K562 (cell line): ENCODE data around the gene ALG14. TPM values are rescaled to one million over a fixed set of nuclear protein-coding genes. Genes with fewer than 3 reads are reported as not detected.

Experiments used
- ATAC-seq: fragments of 200-7000 bp; cut with Tn5 transposase; 3 replicates; pipeline ENCODE4 v1.9.1; 2020; ENCODE audit warnings: moderate library complexity
- BruUV-seq: library from RNA; stranded (reverse); fragments of 400-500 nt; replicated peaks from 2 replicates; lab custom pipeline; 2021; lab: Mats Ljungman, UMichigan
- CTCF ChIA-PET: fragments of 300-600 bp; formaldehyde crosslinking; extraction: SDS; loops from one replicate; lab custom pipeline; 2021; ENCODE audit warnings: low intra/inter-chr PET ratio; lab: Yijun Ruan, JAX
- POLR2A ChIA-PET: fragments of 300-600, 350-650 bp; sonication (Branson Sonifier 250); formaldehyde crosslinking; extraction: SDS; loops from one replicate; lab custom pipeline; 2021; ENCODE audit warnings: antibody characterized with exemption, inconsistent platforms; lab: Yijun Ruan, JAX
- DNase-seq, 4 experiments: peaks; one replicate each; pipeline versions ENCODE4 v3.0.0 to v3.0.0-alpha.2; 2011 to 2018; ENCODE audit warnings: low spot score in 3 of 4, mixed read lengths in 3 of 4; ENCODE audit errors: extremely low read depth in 1 of 4
- FAIRE-seq: peaks from 2 replicates; lab custom pipeline; 2011; peaks lifted over from hg19 to GRCh38; lab: Jason Lieb, UNC
- H2AFZ ChIP-seq: 2 replicates; pipeline ENCODE4 v1.6.0; 2011; ENCODE audit warnings: low read depth, low read length, control low read depth, inconsistent platforms
- H3K27ac ChIP-seq: fragments of 200-600 bp; 3 replicates; pipeline ENCODE4 v1.8.0; 2011; ENCODE audit warnings: low read depth, mild to moderate bottlenecking, control low read depth, inconsistent platforms, low read length, moderate library complexity, mixed read lengths; ENCODE audit errors: extremely low read depth
- H3K27me3 ChIP-seq, 2 experiments: fragments of 300-600 bp in 1 of 2; 2 replicates in 1 of 2; 3 replicates in 1 of 2; pipeline versions ENCODE4 v1.6.0 to v1.8.0; 2011; ENCODE audit warnings: inconsistent platforms in 2 of 2, low read length in 2 of 2, mild to moderate bottlenecking in 1 of 2, mixed read lengths in 1 of 2, moderate library complexity in 1 of 2; ENCODE audit not compliant: control insufficient read depth in 2 of 2, insufficient read depth in 2 of 2
- H3K36me3 ChIP-seq: fragments of 300-600 bp; 3 replicates; pipeline ENCODE4 v1.8.0; 2011; ENCODE audit warnings: mild to moderate bottlenecking, low read length, inconsistent platforms; ENCODE audit not compliant: control insufficient read depth, insufficient read depth
- H3K4me1 ChIP-seq, 2 experiments: fragments of 200-600 bp in 1 of 2; replicated peaks in 1 of 2; 2 replicates in 1 of 2; 3 replicates in 1 of 2; pipeline versions ENCODE4 v1.5.1 to v1.8.0; 2011; ENCODE audit warnings: inconsistent platforms in 2 of 2, low read length in 2 of 2, mild to moderate bottlenecking in 1 of 2, mixed read lengths in 1 of 2, moderate library complexity in 1 of 2; ENCODE audit not compliant: control insufficient read depth in 2 of 2, insufficient read depth in 2 of 2
- H3K4me2 ChIP-seq: 2 replicates; pipeline ENCODE4 v1.6.1; 2011; ENCODE audit warnings: low read length, control low read depth, inconsistent platforms, mixed read lengths; ENCODE audit not compliant: insufficient read depth
- H3K4me3 ChIP-seq: fragments of 200-600 bp; sonication (generic), shearing (Covaris generic); 2 replicates; pipeline ENCODE4 v1.5.1; 2016; ENCODE audit warnings: control low read depth, inconsistent platforms
- H3K79me2 ChIP-seq: fragments of 200-600 bp; 3 replicates; pipeline ENCODE4 v1.8.0; 2011; ENCODE audit warnings: low read length, inconsistent platforms; ENCODE audit not compliant: control insufficient read depth, insufficient read depth
- H3K9ac ChIP-seq, 2 experiments: 2 replicates each; pipeline versions ENCODE4 v1.6.0 to v1.6.1; 2011; ENCODE audit warnings: low read depth in 2 of 2, low read length in 2 of 2, control low read depth in 1 of 2, inconsistent platforms in 1 of 2, mild to moderate bottlenecking in 1 of 2, mixed read lengths in 1 of 2; ENCODE audit not compliant: insufficient read depth in 1 of 2
- H3K9me1 ChIP-seq: one replicate; pipeline ENCODE4 v1.6.0; 2011; ENCODE audit warnings: inconsistent platforms, mild to moderate bottlenecking, low read length, moderate library complexity; ENCODE audit not compliant: control insufficient read depth, insufficient read depth
- H3K9me3 ChIP-seq: replicated peaks from 2 replicates; pipeline ENCODE4 v1.5.1; 2011; ENCODE audit warnings: low read depth, low read length, inconsistent platforms; ENCODE audit not compliant: control insufficient read depth, insufficient read depth
- H4K20me1 ChIP-seq: replicated peaks from 2 replicates; pipeline ENCODE4 v1.6.1; 2011; ENCODE audit warnings: low read length, inconsistent platforms, mixed read lengths; ENCODE audit not compliant: control insufficient read depth, insufficient read depth
- SRSF7 ChIP-seq: fragments of 200-400 bp; formaldehyde crosslinking; optimal IDR thresholded peaks from 2 replicates; pipeline ENCODE3; 2017; ENCODE audit warnings: mild to moderate bottlenecking, low read depth, low read length
- WGBS: fragments of 100-300 bp; shearing (Covaris generic); methylation state at CpG from one replicate; pipeline ENCODE4 v1.1.6; 2016; ENCODE audit warnings: low coverage, mixed read lengths; ENCODE audit not compliant: insufficient coverage; ENCODE audit errors: missing lambda C conversion rate; 5-methylcytosine and 5-hydroxymethylcytosine counted together
- in situ Hi-C: fragments of 300-500 bp; cut with MboI; formaldehyde crosslinking; loops from 4 replicates; pipeline ENCODE4 v1.15.0; 2018; ENCODE audit warnings: inconsistent platforms, mixed read lengths
- intact Hi-C: fragments of 100-400 bp; cut with micrococcal nuclease; formaldehyde crosslinking; loops from 2 replicates; pipeline ENCODE4 v1.14.2; 2022
- polyA plus RNA-seq, 8 experiments: library from polyadenylated mRNA; depleted of rRNA in 4 of 8; stranded (reverse) in 5 of 8; unstranded in 3 of 8; fragments of >200 nt; fragmentation: Nextera tagmentation in 2 of 8; fragmentation: Illumina TruSeq in 1 of 8; extraction: Ambion mirVana in 2 of 8; extraction: Trizol in 1 of 8; gene quantifications; 2 replicates each; pipeline versions ENCODE4 v1.2.1 to v1.2.3, GENCODE V29; 2011 to 2014; ENCODE audit warnings: inconsistent platforms in 1 of 8, missing spikeins in 1 of 8
- total RNA-seq, 7 experiments: library from RNA; depleted of rRNA in 6 of 7; stranded (reverse); fragments of >200 nt in 6 of 7; fragmentation: Illumina TruSeq in 2 of 7; extraction: Trizol in 2 of 7; gene quantifications; 2 replicates each; pipeline versions ENCODE4 v1.2.1 to v1.2.3, GENCODE V29; 2011 to 2021; ENCODE audit warnings: low replicate concordance in 1 of 7
- TF ChIP-seq, protein P1 (sequence below): fragments of 450-650 bp; formaldehyde crosslinking; IDR thresholded peaks from 2 replicates; pipeline ENCODE4 v1.4.0; 2020; ENCODE audit warnings: mild to moderate bottlenecking
- TF ChIP-seq, protein P2 (sequence below): fragments of 450-650 bp; IDR thresholded peaks from 2 replicates; pipeline ENCODE4 v1.6.1; 2017; ENCODE audit warnings: antibody characterized with exemption

The ALG14 gene
- total and polyA plus RNA-seq, 9 of the 15 experiments (the other 6 are each of a cell fraction or from before 2014, with no cell fraction given): 2.8 to 16.2 (median 4.9) TPM

DNA sequence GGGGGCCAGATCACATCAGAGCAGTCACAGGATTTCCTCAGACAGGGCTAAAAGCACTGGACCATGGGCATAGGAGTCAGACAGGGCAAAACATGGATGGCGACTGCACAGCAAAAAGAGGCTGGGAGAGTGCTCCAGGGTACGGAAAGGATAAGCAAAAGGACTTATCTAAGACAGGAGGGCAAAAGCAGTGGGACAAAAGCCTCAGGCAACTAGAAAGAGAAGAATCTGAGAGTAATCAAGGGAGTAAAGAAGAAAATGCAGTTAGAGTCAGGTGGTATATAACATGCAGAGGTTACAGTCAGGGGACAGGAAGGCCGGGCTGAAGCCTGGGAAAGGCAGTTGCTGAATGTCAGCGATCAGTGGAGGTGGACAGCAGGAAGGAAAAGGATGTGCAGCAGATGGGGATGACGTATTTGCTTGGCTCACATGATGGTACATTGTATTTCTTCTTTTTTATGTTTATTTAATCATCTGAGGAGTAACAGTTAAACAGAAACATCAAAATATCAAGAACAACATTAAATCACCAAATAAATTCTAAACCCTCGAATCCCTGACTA, 82.8 kb downstream of the ALG14 start:
- in situ Hi-C loops (no loop called here), intact Hi-C loops (no loop called here)
- FAIRE-seq (no peak), DNase-seq (no peak), ATAC-seq (no peak)
- peaks cover 0 to 10% of the 10 kb centered on the region in 2 experiments; a peak in 1 of 5 replicates for H3K27me3 ChIP-seq
- no TSS peak for BruUV-seq
- no peak overlapping the region for H3K27ac ChIP-seq
- no peak overlapping the region for H3K4me2 ChIP-seq
- no peaks in the 10 kb centered on the region for H3K9me3 ChIP-seq
- H3K4me3 ChIP-seq: no peak overlapping the region
- CTCF ChIA-PET: no interaction called here
- no peaks in the 10 kb centered on the region for H3K79me2 ChIP-seq
- H3K36me3 ChIP-seq: no peaks in the 10 kb centered on the region
- TF ChIP-seq, protein P1, sequence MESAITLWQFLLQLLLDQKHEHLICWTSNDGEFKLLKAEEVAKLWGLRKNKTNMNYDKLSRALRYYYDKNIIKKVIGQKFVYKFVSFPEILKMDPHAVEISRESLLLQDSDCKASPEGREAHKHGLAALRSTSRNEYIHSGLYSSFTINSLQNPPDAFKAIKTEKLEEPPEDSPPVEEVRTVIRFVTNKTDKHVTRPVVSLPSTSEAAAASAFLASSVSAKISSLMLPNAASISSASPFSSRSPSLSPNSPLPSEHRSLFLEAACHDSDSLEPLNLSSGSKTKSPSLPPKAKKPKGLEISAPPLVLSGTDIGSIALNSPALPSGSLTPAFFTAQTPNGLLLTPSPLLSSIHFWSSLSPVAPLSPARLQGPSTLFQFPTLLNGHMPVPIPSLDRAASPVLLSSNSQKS (CRISPR knock-in tag): no peak
- no peak for TF ChIP-seq SRSF7
- TF ChIP-seq, protein P2, sequence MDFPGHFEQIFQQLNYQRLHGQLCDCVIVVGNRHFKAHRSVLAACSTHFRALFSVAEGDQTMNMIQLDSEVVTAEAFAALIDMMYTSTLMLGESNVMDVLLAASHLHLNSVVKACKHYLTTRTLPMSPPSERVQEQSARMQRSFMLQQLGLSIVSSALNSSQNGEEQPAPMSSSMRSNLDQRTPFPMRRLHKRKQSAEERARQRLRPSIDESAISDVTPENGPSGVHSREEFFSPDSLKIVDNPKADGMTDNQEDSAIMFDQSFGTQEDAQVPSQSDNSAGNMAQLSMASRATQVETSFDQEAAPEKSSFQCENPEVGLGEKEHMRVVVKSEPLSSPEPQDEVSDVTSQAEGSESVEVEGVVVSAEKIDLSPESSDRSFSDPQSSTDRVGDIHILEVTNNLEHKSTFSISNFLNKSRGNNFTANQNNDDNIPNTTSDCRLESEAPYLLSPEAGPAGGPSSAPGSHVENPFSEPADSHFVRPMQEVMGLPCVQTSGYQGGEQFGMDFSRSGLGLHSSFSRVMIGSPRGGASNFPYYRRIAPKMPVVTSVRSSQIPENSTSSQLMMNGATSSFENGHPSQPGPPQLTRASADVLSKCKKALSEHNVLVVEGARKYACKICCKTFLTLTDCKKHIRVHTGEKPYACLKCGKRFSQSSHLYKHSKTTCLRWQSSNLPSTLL: no peak
- H3K9me1 ChIP-seq: no peaks in the 10 kb centered on the region
- H4K20me1 ChIP-seq: no peaks in the 10 kb centered on the region
- no peak overlapping the region for H3K9ac ChIP-seq
- no peaks in the 10 kb centered on the region; a peak in 1 of 5 replicates for H3K4me1 ChIP-seq
- no peak overlapping the region for H2AFZ ChIP-seq
- POLR2A ChIA-PET: no interaction called here
- 13% methylated on average over 6 of the region's 6 CpGs for WGBS
